ENCODE results near the gene FBN2.

DNA sequence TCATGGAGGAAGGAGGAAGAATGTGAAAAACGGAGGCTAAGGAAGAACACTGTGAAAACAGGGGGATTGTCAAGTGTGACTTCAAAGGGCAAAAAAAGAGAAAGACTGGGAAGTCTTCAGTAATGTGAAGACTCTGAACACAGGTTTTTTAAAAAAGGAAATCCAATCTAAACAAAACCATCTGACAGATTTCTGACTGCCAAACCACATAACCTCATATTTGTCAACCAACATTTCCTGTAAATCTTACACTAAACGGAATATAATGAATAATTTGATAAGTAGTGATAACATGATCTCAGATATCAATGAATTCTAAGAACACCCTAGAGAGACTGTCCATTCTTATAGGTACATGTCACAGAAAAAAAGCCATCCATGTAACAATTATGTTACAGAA lies 124.7 kb downstream of the FBN2 start:
- TF ChIP-seq EP300 (IDR thresholded peaks at IDR 0.05) = no peak
- TF ChIP-seq, protein P1, sequence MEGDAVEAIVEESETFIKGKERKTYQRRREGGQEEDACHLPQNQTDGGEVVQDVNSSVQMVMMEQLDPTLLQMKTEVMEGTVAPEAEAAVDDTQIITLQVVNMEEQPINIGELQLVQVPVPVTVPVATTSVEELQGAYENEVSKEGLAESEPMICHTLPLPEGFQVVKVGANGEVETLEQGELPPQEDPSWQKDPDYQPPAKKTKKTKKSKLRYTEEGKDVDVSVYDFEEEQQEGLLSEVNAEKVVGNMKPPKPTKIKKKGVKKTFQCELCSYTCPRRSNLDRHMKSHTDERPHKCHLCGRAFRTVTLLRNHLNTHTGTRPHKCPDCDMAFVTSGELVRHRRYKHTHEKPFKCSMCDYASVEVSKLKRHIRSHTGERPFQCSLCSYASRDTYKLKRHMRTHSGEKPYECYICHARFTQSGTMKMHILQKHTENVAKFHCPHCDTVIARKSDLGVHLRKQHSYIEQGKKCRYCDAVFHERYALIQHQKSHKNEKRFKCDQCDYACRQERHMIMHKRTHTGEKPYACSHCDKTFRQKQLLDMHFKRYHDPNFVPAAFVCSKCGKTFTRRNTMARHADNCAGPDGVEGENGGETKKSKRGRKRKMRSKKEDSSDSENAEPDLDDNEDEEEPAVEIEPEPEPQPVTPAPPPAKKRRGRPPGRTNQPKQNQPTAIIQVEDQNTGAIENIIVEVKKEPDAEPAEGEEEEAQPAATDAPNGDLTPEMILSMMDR (IDR thresholded peaks at IDR 0.05) = no peak
- TF ChIP-seq POLR2AphosphoS5 (IDR thresholded peaks at IDR 0.05) = no peak
- TF ChIP-seq POLR2A (IDR thresholded peaks at IDR 0.05) = no peak
